A549 (cell line): ENCODE measurements around the gene DDX18. TPM values are rescaled to one million over a fixed set of nuclear protein-coding genes. Genes with fewer than 3 reads are reported as not detected.

Experiments
- ATAC-seq, 2 experiments: fragments of 200-7000 bp in 1 of 2; fragments of >200 bp in 1 of 2; cut with Nextera tagmentation in 1 of 2; cut with Tn5 transposase in 1 of 2; 3 replicates each; pipeline versions ENCODE4 v1.8.0 to v1.9.1; 2018 to 2020; ENCODE audit warnings: mild to moderate bottlenecking in 1 of 2, moderate library complexity in 1 of 2
- CTCF ChIA-PET: fragments of 300-600 bp; sonication (Branson Sonifier 250); formaldehyde crosslinking; extraction: SDS; loops from one replicate; lab custom pipeline; 2021; ENCODE audit warnings: antibody characterized with exemption, inconsistent platforms; lab: Yijun Ruan, JAX
- POLR2A ChIA-PET: fragments of 350-600 bp; formaldehyde crosslinking; extraction: SDS; loops from one replicate; lab custom pipeline; 2021; ENCODE audit warnings: antibody characterized with exemption, inconsistent platforms; lab: Yijun Ruan, JAX
- DNase-seq, 2 experiments: peaks; one replicate each; pipeline versions ENCODE4 v3.0.0 to v3.0.0-alpha.2; 2011 to 2016; ENCODE audit warnings: low read depth in 1 of 2, low spot score in 1 of 2
- FAIRE-seq: peaks from 2 replicates; lab custom pipeline; 2011; peaks lifted over from hg19 to GRCh38; lab: Jason Lieb, UNC
- H3K27ac ChIP-seq, 2 experiments: fragments of >200 bp; sonication (Bioruptor Twin); formaldehyde crosslinking; 3 replicates each; pipeline ENCODE4 v1.5.1; 2016 to 2017
- H3K4me1 ChIP-seq: fragments of >200 bp; sonication (Bioruptor Twin); formaldehyde crosslinking; 3 replicates; pipeline ENCODE4 v1.6.1; 2016
- H3K4me2 ChIP-seq: fragments of >200 bp; sonication (Bioruptor Twin); formaldehyde crosslinking; 3 replicates; pipeline ENCODE4 v1.6.1; 2016
- H3K4me3 ChIP-seq: fragments of >200 bp; sonication (Bioruptor Twin); formaldehyde crosslinking; 3 replicates; pipeline ENCODE4 v1.5.1; 2016
- H3K9me3 ChIP-seq: fragments of >200 bp; sonication (Bioruptor Twin); formaldehyde crosslinking; 3 replicates; pipeline ENCODE4 v1.6.1; 2016
- CBX2 ChIP-seq: fragments of 200-600 bp; sonication (generic); IDR thresholded peaks from 2 replicates; pipeline ENCODE4 v1.6.1; 2016; ENCODE audit warnings: low read depth, mild to moderate bottlenecking, borderline replicate concordance
- CEBPB ChIP-seq, 2 experiments: fragments of >200 bp in 1 of 2; sonication (Bioruptor Twin) in 1 of 2; formaldehyde crosslinking in 1 of 2; IDR thresholded peaks; 2 replicates each; pipeline ENCODE4 v1.6.1; 2012 to 2016
- EHF ChIP-seq: fragments of 250-450 bp; sonication (Bioruptor Pico); IDR thresholded peaks from 2 replicates; pipeline ENCODE4 v1.5.0; 2020; ENCODE audit warnings: mild to moderate bottlenecking
- EP300 ChIP-seq, 2 experiments: fragments of >200 bp; sonication (Bioruptor Twin); formaldehyde crosslinking; IDR thresholded peaks; 2 replicates in 1 of 2; 3 replicates in 1 of 2; pipeline ENCODE4 v1.6.1; 2016 to 2017
- FOSB ChIP-seq: fragments of 250-450 bp; sonication (Bioruptor Pico); IDR thresholded peaks from 2 replicates; pipeline ENCODE4 v1.5.0; 2020; ENCODE audit warnings: mild to moderate bottlenecking, moderate library complexity
- FOSL2 ChIP-seq, 2 experiments: fragments of 450-650 bp in 1 of 2; fragments of >200 bp in 1 of 2; sonication (Bioruptor Twin) in 1 of 2; formaldehyde crosslinking; IDR thresholded peaks; 2 replicates each; pipeline versions ENCODE4 v1.5.0 to v1.6.1; 2016 to 2020; ENCODE audit warnings: mild to moderate bottlenecking in 1 of 2, moderate library complexity in 1 of 2
- HDAC2 ChIP-seq: fragments of 200-600 bp; sonication (generic); IDR thresholded peaks from 2 replicates; pipeline ENCODE4 v1.6.1; 2016
- HOXA7 ChIP-seq: fragments of 250-450 bp; sonication (Bioruptor Pico); IDR thresholded peaks from 2 replicates; pipeline ENCODE4 v1.5.0; 2020; ENCODE audit warnings: mild to moderate bottlenecking, moderate library complexity
- HOXB5 ChIP-seq: fragments of 250-450 bp; sonication (Bioruptor Pico); IDR thresholded peaks from 2 replicates; pipeline ENCODE4 v1.5.0; 2020; ENCODE audit warnings: mild to moderate bottlenecking, moderate library complexity
- JUNB ChIP-seq: fragments of >200 bp; sonication (Bioruptor Twin); formaldehyde crosslinking; IDR thresholded peaks from 2 replicates; pipeline ENCODE4 v1.6.1; 2016
- KDM1A ChIP-seq: fragments of 200-600 bp; sonication (generic); IDR thresholded peaks from 2 replicates; pipeline ENCODE4 v1.6.1; 2016; ENCODE audit warnings: low read depth, mild to moderate bottlenecking
- MAZ ChIP-seq: fragments of 150-350 bp; IDR thresholded peaks from 2 replicates; pipeline ENCODE4 v1.6.1; 2014; ENCODE audit warnings: antibody characterized with exemption, low read depth, low read length, borderline replicate concordance
- POLR2A ChIP-seq: IDR thresholded peaks from 2 replicates; pipeline ENCODE4 v1.6.1; 2012; ENCODE audit warnings: mild to moderate bottlenecking, low read length
- RAD21 ChIP-seq, 2 experiments: fragments of >200 bp in 1 of 2; sonication (Bioruptor Twin) in 1 of 2; formaldehyde crosslinking in 1 of 2; IDR thresholded peaks in 1 of 2; conservative IDR thresholded peaks in 1 of 2; 2 replicates in 1 of 2; 3 replicates in 1 of 2; pipeline ENCODE4 v1.6.1; 2012 to 2018; ENCODE audit warnings: inconsistent platforms in 1 of 2
- RNF2 ChIP-seq: fragments of 200-600 bp; sonication (generic); IDR thresholded peaks from 2 replicates; pipeline ENCODE4 v1.6.1; 2016; ENCODE audit warnings: low read depth, mild to moderate bottlenecking, antibody characterized with exemption, moderate library complexity, borderline replicate concordance
- SMC3 ChIP-seq: fragments of >200 bp; sonication (Bioruptor Twin); formaldehyde crosslinking; IDR thresholded peaks from 3 replicates; pipeline ENCODE4 v1.6.1; 2018; ENCODE audit warnings: inconsistent platforms
- ZNF302 ChIP-seq: fragments of 250-450 bp; sonication (Bioruptor Pico); IDR thresholded peaks from 2 replicates; pipeline ENCODE4 v1.9.0; 2021; ENCODE audit warnings: inconsistent platforms, mild to moderate bottlenecking, moderate library complexity
- ZSCAN20 ChIP-seq: fragments of 250-450 bp; sonication (Bioruptor Pico); IDR thresholded peaks from 2 replicates; pipeline ENCODE4 v1.8.0; 2022; ENCODE audit warnings: mild to moderate bottlenecking, moderate library complexity
- polyA plus RNA-seq, 4 experiments: library from polyadenylated mRNA; depleted of rRNA in 3 of 4; stranded (reverse); fragments of >200 nt; fragmentation: RNase III in 1 of 4; extraction: RNeasy Plus Mini Kit Qiagen cat#74134 plus additional on column Dnase treatment in 1 of 4; gene quantifications; 2 replicates in 3 of 4; 3 replicates in 1 of 4; pipeline ENCODE4 v1.2.3, GENCODE V29; 2011 to 2017
- TF ChIP-seq, protein P1 (sequence below): fragments of 200-600 bp; sonication (generic); IDR thresholded peaks from 2 replicates; pipeline ENCODE4 v1.6.1; 2016; ENCODE audit warnings: antibody characterized with exemption, mild to moderate bottlenecking, moderate library complexity
- TF ChIP-seq, protein P2 (sequence below): fragments of 450-650 bp; IDR thresholded peaks from 2 replicates; pipeline ENCODE4 v1.6.1; 2014; ENCODE audit warnings: antibody characterized with exemption
- TF ChIP-seq, protein P3 (sequence below): IDR thresholded peaks from 2 replicates; pipeline ENCODE4 v1.6.1; 2012
- TF ChIP-seq, protein P4 (sequence below): fragments of >200 bp; sonication (Bioruptor Twin); formaldehyde crosslinking; IDR thresholded peaks from 2 replicates; pipeline ENCODE4 v1.6.1; 2016
- TF ChIP-seq, protein P5 (sequence below): fragments of >200 bp; sonication (Bioruptor Twin); formaldehyde crosslinking; IDR thresholded peaks from 3 replicates; pipeline ENCODE4 v1.5.1; 2016

DDX18 gene
- polyA plus RNA-seq, 2 of the 4 experiments (the other 2 are of a cell fraction) = 66.6 to 115 TPM

DNA sequence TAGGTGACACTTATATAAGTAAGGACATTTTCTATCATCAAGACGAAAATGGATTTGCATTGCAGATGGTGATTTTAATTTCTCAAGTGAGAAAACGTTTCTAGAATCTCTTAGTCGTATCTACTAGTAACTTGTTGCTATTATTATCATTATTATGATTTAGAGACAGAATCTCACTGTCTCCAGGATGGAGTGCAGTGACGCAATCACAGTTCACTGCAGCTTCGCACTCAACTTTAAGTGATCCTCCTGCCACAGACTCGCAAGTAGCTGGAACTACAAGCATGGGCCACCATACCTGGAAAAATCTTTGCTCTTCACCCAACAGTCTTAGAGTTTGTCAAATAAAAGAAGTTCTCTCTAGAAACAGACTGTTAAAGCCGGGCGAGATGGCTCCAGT, 37.6 kb upstream of the DDX18 start (continued):
- TF ChIP-seq, protein P1, sequence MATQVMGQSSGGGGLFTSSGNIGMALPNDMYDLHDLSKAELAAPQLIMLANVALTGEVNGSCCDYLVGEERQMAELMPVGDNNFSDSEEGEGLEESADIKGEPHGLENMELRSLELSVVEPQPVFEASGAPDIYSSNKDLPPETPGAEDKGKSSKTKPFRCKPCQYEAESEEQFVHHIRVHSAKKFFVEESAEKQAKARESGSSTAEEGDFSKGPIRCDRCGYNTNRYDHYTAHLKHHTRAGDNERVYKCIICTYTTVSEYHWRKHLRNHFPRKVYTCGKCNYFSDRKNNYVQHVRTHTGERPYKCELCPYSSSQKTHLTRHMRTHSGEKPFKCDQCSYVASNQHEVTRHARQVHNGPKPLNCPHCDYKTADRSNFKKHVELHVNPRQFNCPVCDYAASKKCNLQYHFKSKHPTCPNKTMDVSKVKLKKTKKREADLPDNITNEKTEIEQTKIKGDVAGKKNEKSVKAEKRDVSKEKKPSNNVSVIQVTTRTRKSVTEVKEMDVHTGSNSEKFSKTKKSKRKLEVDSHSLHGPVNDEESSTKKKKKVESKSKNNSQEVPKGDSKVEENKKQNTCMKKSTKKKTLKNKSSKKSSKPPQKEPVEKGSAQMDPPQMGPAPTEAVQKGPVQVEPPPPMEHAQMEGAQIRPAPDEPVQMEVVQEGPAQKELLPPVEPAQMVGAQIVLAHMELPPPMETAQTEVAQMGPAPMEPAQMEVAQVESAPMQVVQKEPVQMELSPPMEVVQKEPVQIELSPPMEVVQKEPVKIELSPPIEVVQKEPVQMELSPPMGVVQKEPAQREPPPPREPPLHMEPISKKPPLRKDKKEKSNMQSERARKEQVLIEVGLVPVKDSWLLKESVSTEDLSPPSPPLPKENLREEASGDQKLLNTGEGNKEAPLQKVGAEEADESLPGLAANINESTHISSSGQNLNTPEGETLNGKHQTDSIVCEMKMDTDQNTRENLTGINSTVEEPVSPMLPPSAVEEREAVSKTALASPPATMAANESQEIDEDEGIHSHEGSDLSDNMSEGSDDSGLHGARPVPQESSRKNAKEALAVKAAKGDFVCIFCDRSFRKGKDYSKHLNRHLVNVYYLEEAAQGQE = no peak
- TF ChIP-seq RNF2 = no peak
- no peak for TF ChIP-seq ZSCAN20
- no peak for TF ChIP-seq HOXB5
- no peak for TF ChIP-seq EHF (CRISPR knock-in tag)
- TF ChIP-seq, protein P2, sequence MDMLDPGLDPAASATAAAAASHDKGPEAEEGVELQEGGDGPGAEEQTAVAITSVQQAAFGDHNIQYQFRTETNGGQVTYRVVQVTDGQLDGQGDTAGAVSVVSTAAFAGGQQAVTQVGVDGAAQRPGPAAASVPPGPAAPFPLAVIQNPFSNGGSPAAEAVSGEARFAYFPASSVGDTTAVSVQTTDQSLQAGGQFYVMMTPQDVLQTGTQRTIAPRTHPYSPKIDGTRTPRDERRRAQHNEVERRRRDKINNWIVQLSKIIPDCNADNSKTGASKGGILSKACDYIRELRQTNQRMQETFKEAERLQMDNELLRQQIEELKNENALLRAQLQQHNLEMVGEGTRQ = no peak
- TF ChIP-seq SMC3 = no peak
- TF ChIP-seq FOSL2 (IDR thresholded peaks at IDR 0.05) = no peak
- no peak for TF ChIP-seq FOSL2 (CRISPR knock-in tag; IDR thresholded peaks at IDR 0.05)
- TF ChIP-seq, protein P3, sequence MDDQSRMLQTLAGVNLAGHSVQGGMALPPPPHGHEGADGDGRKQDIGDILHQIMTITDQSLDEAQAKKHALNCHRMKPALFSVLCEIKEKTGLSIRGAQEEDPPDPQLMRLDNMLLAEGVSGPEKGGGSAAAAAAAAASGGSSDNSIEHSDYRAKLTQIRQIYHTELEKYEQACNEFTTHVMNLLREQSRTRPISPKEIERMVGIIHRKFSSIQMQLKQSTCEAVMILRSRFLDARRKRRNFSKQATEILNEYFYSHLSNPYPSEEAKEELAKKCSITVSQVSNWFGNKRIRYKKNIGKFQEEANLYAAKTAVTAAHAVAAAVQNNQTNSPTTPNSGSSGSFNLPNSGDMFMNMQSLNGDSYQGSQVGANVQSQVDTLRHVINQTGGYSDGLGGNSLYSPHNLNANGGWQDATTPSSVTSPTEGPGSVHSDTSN = no peak
- no peak for TF ChIP-seq POLR2A

DNA sequence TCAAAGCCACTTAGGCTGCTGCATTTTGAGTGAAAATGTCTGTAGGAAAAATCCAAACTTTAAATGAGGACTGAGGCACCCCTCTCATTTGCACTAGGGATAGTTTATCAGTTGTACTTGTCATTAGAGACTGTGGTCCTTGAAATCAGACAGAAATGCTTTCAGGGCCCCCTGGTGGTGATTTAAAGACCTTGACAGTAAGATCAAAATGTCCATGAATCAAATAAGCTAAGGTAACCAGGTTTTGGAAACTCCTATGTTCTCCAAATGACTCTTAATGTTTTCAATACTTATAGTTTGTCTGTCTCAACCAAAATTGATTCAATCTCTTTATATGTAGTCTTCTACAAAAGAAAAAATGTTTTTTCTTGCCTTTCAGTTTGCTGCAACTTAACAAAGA, 28.8 kb upstream of the DDX18 start:
- ChIA-PET CTCF (interaction anchor here (0.7 to 2.9 kb wide), 4 partner anchors 15 to 1236 kb away, joined by 3 to 13 read pairs (median 4); partner anchors contain the start of gene DDX18), POLR2A (no interaction called here)
- H3K4me1 ChIP-seq = no peaks in the 10 kb centered on the region
- H3K27ac ChIP-seq = no peak overlapping the region
- TF ChIP-seq JUNB (no peak), ZNF302 (no peak), CEBPB (IDR thresholded peaks at IDR 0.05) (no peak), KDM1A (no peak), MAZ (no peak), CBX2 (no peak), HOXA7 (no peak), SMC3 (peak; percentile 50; the same call in 2 of the 3 replicates), FOSB (CRISPR knock-in tag) (no peak), RAD21 (conservative IDR thresholded peaks at IDR 0.05 in 1 of 2, IDR thresholded peaks at IDR 0.05 in 1 of 2) (peak; percentile 48 to 59; a peak in 3 of 5 replicates), HDAC2 (no peak), EP300 (IDR thresholded peaks at IDR 0.05) (no peak)
- TF ChIP-seq, protein P4, sequence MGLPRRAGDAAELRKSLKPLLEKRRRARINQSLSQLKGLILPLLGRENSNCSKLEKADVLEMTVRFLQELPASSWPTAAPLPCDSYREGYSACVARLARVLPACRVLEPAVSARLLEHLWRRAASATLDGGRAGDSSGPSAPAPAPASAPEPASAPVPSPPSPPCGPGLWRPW = no peak
- TF ChIP-seq, protein P5, sequence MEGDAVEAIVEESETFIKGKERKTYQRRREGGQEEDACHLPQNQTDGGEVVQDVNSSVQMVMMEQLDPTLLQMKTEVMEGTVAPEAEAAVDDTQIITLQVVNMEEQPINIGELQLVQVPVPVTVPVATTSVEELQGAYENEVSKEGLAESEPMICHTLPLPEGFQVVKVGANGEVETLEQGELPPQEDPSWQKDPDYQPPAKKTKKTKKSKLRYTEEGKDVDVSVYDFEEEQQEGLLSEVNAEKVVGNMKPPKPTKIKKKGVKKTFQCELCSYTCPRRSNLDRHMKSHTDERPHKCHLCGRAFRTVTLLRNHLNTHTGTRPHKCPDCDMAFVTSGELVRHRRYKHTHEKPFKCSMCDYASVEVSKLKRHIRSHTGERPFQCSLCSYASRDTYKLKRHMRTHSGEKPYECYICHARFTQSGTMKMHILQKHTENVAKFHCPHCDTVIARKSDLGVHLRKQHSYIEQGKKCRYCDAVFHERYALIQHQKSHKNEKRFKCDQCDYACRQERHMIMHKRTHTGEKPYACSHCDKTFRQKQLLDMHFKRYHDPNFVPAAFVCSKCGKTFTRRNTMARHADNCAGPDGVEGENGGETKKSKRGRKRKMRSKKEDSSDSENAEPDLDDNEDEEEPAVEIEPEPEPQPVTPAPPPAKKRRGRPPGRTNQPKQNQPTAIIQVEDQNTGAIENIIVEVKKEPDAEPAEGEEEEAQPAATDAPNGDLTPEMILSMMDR = peak; percentile 68
- TF ChIP-seq, all 56 proteins: peak for 3
- ATAC-seq (peak in 1 of 2 experiments; percentile 76; a peak in 3 of 6 replicates), FAIRE-seq (no peak), DNase-seq (peak; percentile 15 to 54)
- Histone ChIP-seq H3K9me3 (no peaks in the 10 kb centered on the region), H3K4me3 (no peak overlapping the region), H3K4me2 (no peak overlapping the region)
